Endothelial cell of umbilical vein (primary cell): ENCODE measurements around the gene SMIM20. TPM values are rescaled to one million over a fixed set of nuclear protein-coding genes. Genes with fewer than 3 reads are reported as not detected.

ENCODE experiments used
- BruUV-seq: library from RNA; stranded (reverse); fragments of 400-500 nt; replicated peaks from 2 replicates; lab custom pipeline; 2021; lab: Mats Ljungman, UMichigan
- CTCF ChIA-PET: fragments of 300-600, 350-600 bp; sonication (Branson Sonifier 250); formaldehyde crosslinking; loops from one replicate; lab custom pipeline; 2021; ENCODE audit warnings: antibody characterized with exemption, inconsistent platforms; lab: Charles Lee
- POLR2A ChIA-PET: fragments of 300-600, 350-600 bp; sonication (Branson Sonifier 250); formaldehyde crosslinking; loops from one replicate; lab custom pipeline; 2021; ENCODE audit warnings: antibody characterized with exemption, inconsistent platforms; lab: Charles Lee
- DNase-seq: peaks from one replicate; pipeline ENCODE4 v3.0.0-alpha.2; 2011; ENCODE audit warnings: low read depth, low spot score
- FAIRE-seq: peaks from 2 replicates; lab custom pipeline; 2011; peaks lifted over from hg19 to GRCh38; lab: Jason Lieb, UNC
- H2AFZ ChIP-seq: 2 replicates; pipeline ENCODE4 v1.6.0; 2012; ENCODE audit warnings: low read depth, low read length, control low read depth, inconsistent platforms
- H3K27ac ChIP-seq: 2 replicates; pipeline ENCODE4 v1.5.1; 2011; ENCODE audit warnings: low read depth, mild to moderate bottlenecking, control low read depth, low read length, moderate library complexity; ENCODE audit not compliant: insufficient read depth
- H3K27me3 ChIP-seq, 2 experiments: 2 replicates each; pipeline versions ENCODE4 v1.6.0 to v1.6.1; 2011; ENCODE audit warnings: low read length in 2 of 2, mixed read lengths in 1 of 2; ENCODE audit not compliant: control insufficient read depth in 2 of 2, insufficient read depth in 2 of 2
- H3K36me3 ChIP-seq, 2 experiments: 2 replicates in 1 of 2; 3 replicates in 1 of 2; pipeline ENCODE4 v1.5.1; 2011; ENCODE audit warnings: low read length in 2 of 2, mild to moderate bottlenecking in 1 of 2, moderate library complexity in 1 of 2; ENCODE audit not compliant: control insufficient read depth in 2 of 2, insufficient read depth in 2 of 2; ENCODE audit errors: extremely low read depth in 1 of 2
- H3K4me1 ChIP-seq: 3 replicates; pipeline ENCODE4 v1.5.1; 2011; ENCODE audit warnings: mild to moderate bottlenecking, low read length; ENCODE audit not compliant: control insufficient read depth, insufficient read depth; ENCODE audit errors: extremely low read depth
- H3K4me2 ChIP-seq: 2 replicates; pipeline ENCODE4 v1.6.1; 2011; ENCODE audit warnings: low read length, control low read depth, mixed read lengths; ENCODE audit not compliant: insufficient read depth
- H3K4me3 ChIP-seq, 3 experiments: fragments of 200-600 bp in 1 of 3; sonication (generic), shearing (Covaris generic) in 1 of 3; replicated peaks in 1 of 3; 2 replicates each; pipeline ENCODE4 v1.5.1; 2011 to 2016; ENCODE audit warnings: control low read depth in 3 of 3, low read length in 3 of 3, mild to moderate bottlenecking in 2 of 3, inconsistent platforms in 1 of 3, low read depth in 1 of 3, moderate library complexity in 1 of 3; ENCODE audit not compliant: insufficient read depth in 1 of 3
- H3K79me2 ChIP-seq: 2 replicates; pipeline ENCODE4 v1.6.0; 2012; ENCODE audit warnings: low read length, inconsistent platforms; ENCODE audit not compliant: control insufficient read depth, insufficient read depth
- H3K9ac ChIP-seq: replicated peaks from 2 replicates; pipeline ENCODE3; 2011; ENCODE audit warnings: low read length, control low read depth; ENCODE audit not compliant: insufficient read depth; ENCODE audit errors: extremely low read depth
- H3K9me1 ChIP-seq: replicated peaks from 3 replicates; pipeline ENCODE4 v1.6.0; 2011; ENCODE audit warnings: mild to moderate bottlenecking, low read length; ENCODE audit not compliant: control insufficient read depth, insufficient read depth; ENCODE audit errors: extremely low read depth
- H3K9me3 ChIP-seq: replicated peaks from 2 replicates; pipeline ENCODE4 v1.5.1; 2012; ENCODE audit warnings: low read length, inconsistent platforms; ENCODE audit not compliant: control insufficient read depth, insufficient read depth
- H4K20me1 ChIP-seq: replicated peaks from 2 replicates; pipeline ENCODE3; 2011; ENCODE audit warnings: mild to moderate bottlenecking, low read length; ENCODE audit not compliant: control insufficient read depth, insufficient read depth; ENCODE audit errors: extremely low read depth
- EZH2 ChIP-seq: IDR thresholded peaks from 2 replicates; pipeline ENCODE4 v1.6.1; 2012; ENCODE audit warnings: borderline replicate concordance, low read depth, mild to moderate bottlenecking, moderate library complexity, low read length, inconsistent platforms; ENCODE audit not compliant: severe bottlenecking
- FOS ChIP-seq: IDR thresholded peaks from 2 replicates; pipeline ENCODE4 v1.6.1; 2011; ENCODE audit warnings: mild to moderate bottlenecking, low read length, moderate library complexity, borderline replicate concordance; ENCODE audit not compliant: insufficient read depth
- GATA2 ChIP-seq: IDR thresholded peaks from 2 replicates; pipeline ENCODE4 v1.7.0; 2011; ENCODE audit warnings: low read depth, mild to moderate bottlenecking, moderate library complexity, mixed read lengths, low read length; ENCODE audit not compliant: insufficient read length, insufficient read depth
- JUN ChIP-seq: IDR thresholded peaks from 2 replicates; pipeline ENCODE4 v1.6.1; 2011; ENCODE audit warnings: borderline replicate concordance, low read depth; ENCODE audit not compliant: insufficient read length, insufficient read depth
- MYC ChIP-seq: IDR thresholded peaks from one replicate; pipeline ENCODE4 v1.6.1; 2011; ENCODE audit warnings: mild to moderate bottlenecking, low read depth, low read length
- POLR2A ChIP-seq: IDR thresholded peaks from 2 replicates; pipeline ENCODE4 v1.6.1; 2012; ENCODE audit warnings: low read depth, mild to moderate bottlenecking, control low read depth, low read length
- POLR2AphosphoS5 ChIP-seq: IDR thresholded peaks from 2 replicates; pipeline ENCODE4 v1.6.1; 2012; ENCODE audit warnings: low read depth, mild to moderate bottlenecking, control low read depth, low read length, moderate library complexity; ENCODE audit not compliant: insufficient read depth
- dilution Hi-C: fragments of 300-500 bp; cut with MboI; formaldehyde crosslinking; loops from one replicate; pipeline ENCODE4 v1.15.0; 2019; ENCODE audit warnings: low sequenced_read_pairs; ENCODE audit not compliant: extremely low pct_ligation_motif_present
- intact Hi-C: fragments of 100-400 bp; cut with micrococcal nuclease; formaldehyde crosslinking; loops from one replicate; pipeline ENCODE4 v1.10.0; 2022
- polyA plus RNA-seq, 4 experiments: library from polyadenylated mRNA; depleted of rRNA in 3 of 4; stranded (reverse) in 3 of 4; unstranded in 1 of 4; fragments of >200 nt; gene quantifications; 2 replicates each; pipeline versions ENCODE4 v1.2.1 to v1.2.3, GENCODE V29; 2011 to 2012; ENCODE audit warnings: missing spikeins in 1 of 4
- total RNA-seq: library from RNA; stranded (reverse); gene quantifications from 2 replicates; pipeline ENCODE4 v1.2.3, GENCODE V29; 2021
- TF ChIP-seq, protein P1 (sequence below), 2 donors: IDR thresholded peaks; 1 replicate in 1 of 2; 2 replicates in 1 of 2; pipeline ENCODE4 v1.5.1; 2011; ENCODE audit warnings: low read length in 2 of 2, mild to moderate bottlenecking in 2 of 2, moderate library complexity in 2 of 2, control low read depth in 1 of 2, inconsistent platforms in 1 of 2, low read depth in 1 of 2; ENCODE audit not compliant: insufficient read depth in 1 of 2; ENCODE audit errors: extremely low read depth in 1 of 2
- TF ChIP-seq, protein P2 (sequence below): IDR thresholded peaks from 2 replicates; pipeline ENCODE4 v1.6.1; 2011; ENCODE audit not compliant: insufficient read depth, insufficient read length

Gene SMIM20
- total and polyA plus RNA-seq, 2 donors (not counting 3 experiments of a cell fraction or from before 2014, with no cell fraction given) = 10.2 to 19.2 TPM

DNA sequence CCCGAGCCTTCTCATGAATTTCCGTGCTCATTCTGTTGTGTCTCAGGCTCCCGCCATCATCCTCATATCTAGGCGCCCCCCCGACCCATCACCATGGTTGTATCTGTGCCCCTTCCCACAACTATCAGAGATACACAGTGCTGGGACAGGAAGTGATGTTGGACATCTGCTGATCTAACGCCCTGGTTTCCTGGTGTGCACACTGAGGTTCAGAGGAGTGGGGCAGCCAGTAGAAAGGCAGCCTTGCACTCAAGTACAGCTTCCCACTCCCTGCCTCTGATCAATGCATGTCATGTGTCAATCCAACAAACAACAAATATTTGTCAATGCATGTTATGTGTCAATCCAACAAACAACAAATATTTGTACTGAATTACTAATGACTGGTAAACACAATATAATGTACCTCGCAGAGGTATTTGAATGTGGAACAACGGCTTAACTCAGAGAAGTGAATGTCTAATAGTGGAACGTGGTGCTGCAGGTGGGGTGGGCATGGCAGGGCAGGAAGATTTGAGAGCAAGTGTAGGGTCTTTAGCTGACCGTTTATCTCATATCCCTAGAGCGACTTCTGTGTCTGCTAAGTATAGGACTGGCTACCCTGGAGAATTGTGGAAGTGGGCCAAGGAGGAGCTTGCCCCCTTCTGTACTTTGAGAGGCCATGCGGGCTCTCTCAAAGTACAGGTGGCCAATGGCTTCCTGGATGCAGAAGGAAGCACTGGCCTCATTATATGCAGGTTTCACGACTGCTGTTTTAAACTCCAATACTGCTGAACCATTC is 41.0 kb upstream of the SMIM20 start:
- peaks cover 3% of the 10 kb centered on the region for H3K4me1 ChIP-seq
- TF ChIP-seq, protein P1, sequence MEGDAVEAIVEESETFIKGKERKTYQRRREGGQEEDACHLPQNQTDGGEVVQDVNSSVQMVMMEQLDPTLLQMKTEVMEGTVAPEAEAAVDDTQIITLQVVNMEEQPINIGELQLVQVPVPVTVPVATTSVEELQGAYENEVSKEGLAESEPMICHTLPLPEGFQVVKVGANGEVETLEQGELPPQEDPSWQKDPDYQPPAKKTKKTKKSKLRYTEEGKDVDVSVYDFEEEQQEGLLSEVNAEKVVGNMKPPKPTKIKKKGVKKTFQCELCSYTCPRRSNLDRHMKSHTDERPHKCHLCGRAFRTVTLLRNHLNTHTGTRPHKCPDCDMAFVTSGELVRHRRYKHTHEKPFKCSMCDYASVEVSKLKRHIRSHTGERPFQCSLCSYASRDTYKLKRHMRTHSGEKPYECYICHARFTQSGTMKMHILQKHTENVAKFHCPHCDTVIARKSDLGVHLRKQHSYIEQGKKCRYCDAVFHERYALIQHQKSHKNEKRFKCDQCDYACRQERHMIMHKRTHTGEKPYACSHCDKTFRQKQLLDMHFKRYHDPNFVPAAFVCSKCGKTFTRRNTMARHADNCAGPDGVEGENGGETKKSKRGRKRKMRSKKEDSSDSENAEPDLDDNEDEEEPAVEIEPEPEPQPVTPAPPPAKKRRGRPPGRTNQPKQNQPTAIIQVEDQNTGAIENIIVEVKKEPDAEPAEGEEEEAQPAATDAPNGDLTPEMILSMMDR (IDR thresholded peaks at IDR 0.05; ENCODE audit: extremely low read depth in 1 of 2, insufficient read depth in 1 of 2, low read depth in 1 of 2, low read length in 2 of 2) = no peak
- TF ChIP-seq, protein P2, sequence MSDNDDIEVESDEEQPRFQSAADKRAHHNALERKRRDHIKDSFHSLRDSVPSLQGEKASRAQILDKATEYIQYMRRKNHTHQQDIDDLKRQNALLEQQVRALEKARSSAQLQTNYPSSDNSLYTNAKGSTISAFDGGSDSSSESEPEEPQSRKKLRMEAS = no peak
- TF ChIP-seq POLR2AphosphoS5 (no peak), JUN (no peak), FOS (no peak), EZH2 (no peak), POLR2A (no peak), GATA2 (no peak), MYC (no peak)
- ChIA-PET POLR2A (no interaction called here), CTCF (interaction anchor here (1.1 kb wide), 1 partner anchor 11 kb away, joined by 4 read pairs; no protein-coding TSS in a partner anchor)
- intact Hi-C loops (no loop called here), dilution Hi-C loops (no loop called here)
- H3K4me2 ChIP-seq = no peak overlapping the region
- no peaks in the 10 kb centered on the region for H3K27me3 ChIP-seq
- DNase-seq = no peak
- H3K36me3 ChIP-seq = no peaks in the 10 kb centered on the region
- no peak overlapping the region for H2AFZ ChIP-seq
- no peak overlapping the region for H3K27ac ChIP-seq
- H3K79me2 ChIP-seq = no peaks in the 10 kb centered on the region
- no peak overlapping the region for H3K9ac ChIP-seq
- no peaks in the 10 kb centered on the region for H4K20me1 ChIP-seq
- H3K4me3 ChIP-seq = no peak overlapping the region
- no peak for FAIRE-seq
- no peaks in the 10 kb centered on the region for H3K9me3 ChIP-seq
- BruUV-seq = no TSS peak
- H3K9me1 ChIP-seq = no peaks in the 10 kb centered on the region
